ENCODE measurements around the gene COG7. TPM values are rescaled to one million over a fixed set of nuclear protein-coding genes. Genes with fewer than 3 reads are reported as not detected.

The COG7 gene
- total RNA-seq, 6 experiments from 2014 or later, result 17.7 to 21.2 (median 19.7) TPM

- no peak overlapping the region for H3K27ac Mint-ChIP-seq
- no peaks in the 10 kb centered on the region for H3K4me1 Mint-ChIP-seq (ENCODE audit: low read depth)
- no peaks in the 10 kb centered on the region for H3K9me3 Mint-ChIP-seq
- H3K4me3 Mint-ChIP-seq, result no peak overlapping the region
- TF ChIP-seq, protein P1, sequence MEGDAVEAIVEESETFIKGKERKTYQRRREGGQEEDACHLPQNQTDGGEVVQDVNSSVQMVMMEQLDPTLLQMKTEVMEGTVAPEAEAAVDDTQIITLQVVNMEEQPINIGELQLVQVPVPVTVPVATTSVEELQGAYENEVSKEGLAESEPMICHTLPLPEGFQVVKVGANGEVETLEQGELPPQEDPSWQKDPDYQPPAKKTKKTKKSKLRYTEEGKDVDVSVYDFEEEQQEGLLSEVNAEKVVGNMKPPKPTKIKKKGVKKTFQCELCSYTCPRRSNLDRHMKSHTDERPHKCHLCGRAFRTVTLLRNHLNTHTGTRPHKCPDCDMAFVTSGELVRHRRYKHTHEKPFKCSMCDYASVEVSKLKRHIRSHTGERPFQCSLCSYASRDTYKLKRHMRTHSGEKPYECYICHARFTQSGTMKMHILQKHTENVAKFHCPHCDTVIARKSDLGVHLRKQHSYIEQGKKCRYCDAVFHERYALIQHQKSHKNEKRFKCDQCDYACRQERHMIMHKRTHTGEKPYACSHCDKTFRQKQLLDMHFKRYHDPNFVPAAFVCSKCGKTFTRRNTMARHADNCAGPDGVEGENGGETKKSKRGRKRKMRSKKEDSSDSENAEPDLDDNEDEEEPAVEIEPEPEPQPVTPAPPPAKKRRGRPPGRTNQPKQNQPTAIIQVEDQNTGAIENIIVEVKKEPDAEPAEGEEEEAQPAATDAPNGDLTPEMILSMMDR (IDR thresholded peaks at IDR 0.05), result no peak
- no peaks in the 10 kb centered on the region for H3K36me3 Mint-ChIP-seq (ENCODE audit: low read depth)
- DNase-seq, result no peak
- peaks cover 14% of the 10 kb centered on the region for H3K27me3 Mint-ChIP-seq (ENCODE audit: insufficient read depth)
These were observed 109.1 kb downstream of the COG7 start for GRCh38 chr16:23343643-23344612.

- H3K4me1 Mint-ChIP-seq (ENCODE audit: low read depth), result no peaks in the 10 kb centered on the region
- H3K36me3 Mint-ChIP-seq (ENCODE audit: low read depth), result no peaks in the 10 kb centered on the region
- TF ChIP-seq, protein P1 (IDR thresholded peaks at IDR 0.05), result no peak
- no peak overlapping the region for H3K27ac Mint-ChIP-seq
- no peaks in the 10 kb centered on the region for H3K9me3 Mint-ChIP-seq
- H3K4me3 Mint-ChIP-seq, result no peak overlapping the region
- H3K27me3 Mint-ChIP-seq (ENCODE audit: insufficient read depth), result peaks cover 14% of the 10 kb centered on the region
- no peak for DNase-seq
These were observed 110.8 kb downstream of the COG7 start for GRCh38 chr16:23342083-23342640.

DNA sequence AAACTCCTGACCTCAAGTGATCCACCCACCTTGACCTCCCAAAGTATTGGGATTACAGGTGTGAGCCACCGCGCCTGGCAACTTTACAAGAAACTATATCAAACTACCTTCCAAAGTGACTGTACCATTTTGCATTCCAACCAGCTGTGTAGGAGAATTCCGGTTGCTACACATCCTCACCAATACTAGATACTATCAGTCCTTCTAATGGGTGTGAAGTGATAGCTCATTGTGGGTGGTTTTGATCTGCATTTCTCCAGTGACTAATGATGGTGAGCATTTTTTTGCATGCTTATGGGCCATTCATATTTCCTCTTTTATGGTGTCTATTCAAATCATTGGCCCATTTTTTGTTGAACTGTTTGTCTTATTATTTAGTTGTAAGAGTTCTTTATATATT lies 113.2 kb downstream of the COG7 start:
- no peak for DNase-seq
- no peaks in the 10 kb centered on the region for H3K4me1 Mint-ChIP-seq (ENCODE audit: low read depth)
- TF ChIP-seq, protein P1 (IDR thresholded peaks at IDR 0.05), result no peak
- peaks cover 18% of the 10 kb centered on the region for H3K27me3 Mint-ChIP-seq (ENCODE audit: insufficient read depth)
- H3K36me3 Mint-ChIP-seq (ENCODE audit: low read depth), result no peaks in the 10 kb centered on the region
- H3K4me3 Mint-ChIP-seq, result no peak overlapping the region
- no peak overlapping the region for H3K27ac Mint-ChIP-seq
- H3K9me3 Mint-ChIP-seq, result no peaks in the 10 kb centered on the region

Other genes starting within 250 kb of the COG7 start
- gene SCNN1B, start 150.9 kb downstream of the COG7 start, total RNA-seq (2021; fragmentation: NEBNext Ultra II Directional; extraction: Animal tissue kit (Norgen Biotek cat#: 25700)), result not detected
- 10 to 100 TPM; 28.1 to 38.0 (median 35.7) TPM for gene GGA2, start 57.3 kb upstream of the COG7 start, total RNA-seq (2021; fragmentation: NEBNext Ultra II Directional; extraction: Animal tissue kit (Norgen Biotek cat#: 25700))
- gene EARS2, start 104.2 kb upstream of the COG7 start, total RNA-seq (2021; fragmentation: NEBNext Ultra II Directional; extraction: Animal tissue kit (Norgen Biotek cat#: 25700)), result 10 to 100 TPM; 22.1 to 30.8 (median 27.0) TPM
- 100 to 1,000 TPM in 3 of 6 experiments, 10 to 100 TPM in 3; 94.1 to 130 (median 99.2) TPM for gene UBFD1, start 104.5 kb upstream of the COG7 start, total RNA-seq (2021; fragmentation: NEBNext Ultra II Directional; extraction: Animal tissue kit (Norgen Biotek cat#: 25700))
- gene NDUFAB1, start 143.1 kb upstream of the COG7 start, total RNA-seq (2021; fragmentation: NEBNext Ultra II Directional; extraction: Animal tissue kit (Norgen Biotek cat#: 25700)), result 100 to 1,000 TPM in 1 of 6 experiments, 10 to 100 TPM in 5; 79.4 to 101 (median 89.0) TPM
- gene PALB2, start 188.1 kb upstream of the COG7 start, total RNA-seq (2021; fragmentation: NEBNext Ultra II Directional; extraction: Animal tissue kit (Norgen Biotek cat#: 25700)), result 10 to 100 TPM; 10.5 to 13.9 (median 12.2) TPM
- 10 to 100 TPM; 70.5 to 80.9 (median 76.4) TPM for gene DCTN5, start 188.3 kb upstream of the COG7 start, total RNA-seq (2021; fragmentation: NEBNext Ultra II Directional; extraction: Animal tissue kit (Norgen Biotek cat#: 25700))
- gene PLK1, start 225.7 kb upstream of the COG7 start, total RNA-seq (2021; fragmentation: NEBNext Ultra II Directional; extraction: Animal tissue kit (Norgen Biotek cat#: 25700)), result 100 to 1,000 TPM in 2 of 6 experiments, 10 to 100 TPM in 4; 40.5 to 105 (median 97.2) TPM